ENCODE measurements around the gene TEPSIN. TPM values are rescaled to one million over a fixed set of nuclear protein-coding genes. Genes with fewer than 3 reads are reported as not detected.
"Not testable (repeated sequence)": the region's sequence is repeated elsewhere in the genome, so short reads cannot be mapped to it uniquely, and the experiment has no call there.

TEPSIN gene
- total RNA-seq, 2 donors from 2014 or later = 47.9 to 61.7 TPM

DNA sequence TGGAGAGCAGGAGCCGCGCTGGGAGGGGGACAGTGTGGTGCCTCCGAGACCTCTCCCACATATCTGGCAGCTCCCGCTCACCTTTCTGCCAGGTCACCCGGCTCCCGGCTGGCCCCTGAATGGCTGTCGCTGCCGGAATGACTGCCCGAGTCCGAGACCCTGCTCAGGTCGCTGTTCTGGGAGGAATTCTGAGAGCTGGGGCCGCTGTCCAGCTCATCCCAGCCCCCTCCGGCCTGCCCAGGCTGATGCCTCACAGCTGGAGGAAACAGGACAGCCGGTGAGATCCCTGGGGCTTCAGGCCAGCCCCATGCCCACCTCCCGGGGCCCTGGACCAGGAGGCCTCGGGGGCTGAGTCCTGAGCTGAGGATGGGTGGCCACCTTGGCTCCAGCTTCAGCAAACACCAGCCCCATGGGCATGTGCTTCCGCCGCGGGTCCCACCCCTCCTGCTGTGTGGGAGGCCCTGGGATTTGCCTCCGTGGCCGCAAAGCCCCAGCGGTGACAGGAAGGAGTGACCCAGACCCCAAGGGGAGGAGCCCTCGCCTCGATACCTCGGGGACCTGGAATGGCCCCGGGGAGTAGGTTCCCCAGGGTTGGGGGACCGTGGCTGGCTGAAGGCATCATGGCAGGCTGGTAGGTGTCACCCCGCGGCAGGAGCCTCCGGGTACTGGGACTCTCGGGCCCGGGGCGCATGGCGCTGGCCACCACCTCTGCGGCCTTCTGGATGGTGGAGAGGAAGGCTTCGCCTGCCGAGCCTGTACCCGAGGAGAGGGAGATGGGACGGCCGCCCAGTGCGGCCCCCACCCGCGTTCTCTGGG lies 6.9 kb downstream of the TEPSIN start:
- H3K4me3 Mint-ChIP-seq = no peak overlapping the region
- peaks cover 12% of the 10 kb centered on the region for H3K36me3 Mint-ChIP-seq
- ATAC-seq = no peak
- DNase-seq (ENCODE audit: low spot score) = no peak
- peaks cover 16 to 22% of the 10 kb centered on the region in 2 donors for H3K4me1 Mint-ChIP-seq (ENCODE audit: low read depth in 2 of 2)
- no peaks in the 10 kb centered on the region for H3K27me3 Mint-ChIP-seq
- H3K9me3 Mint-ChIP-seq = no peaks in the 10 kb centered on the region
- no peak overlapping the region for H3K27ac Mint-ChIP-seq

DNA sequence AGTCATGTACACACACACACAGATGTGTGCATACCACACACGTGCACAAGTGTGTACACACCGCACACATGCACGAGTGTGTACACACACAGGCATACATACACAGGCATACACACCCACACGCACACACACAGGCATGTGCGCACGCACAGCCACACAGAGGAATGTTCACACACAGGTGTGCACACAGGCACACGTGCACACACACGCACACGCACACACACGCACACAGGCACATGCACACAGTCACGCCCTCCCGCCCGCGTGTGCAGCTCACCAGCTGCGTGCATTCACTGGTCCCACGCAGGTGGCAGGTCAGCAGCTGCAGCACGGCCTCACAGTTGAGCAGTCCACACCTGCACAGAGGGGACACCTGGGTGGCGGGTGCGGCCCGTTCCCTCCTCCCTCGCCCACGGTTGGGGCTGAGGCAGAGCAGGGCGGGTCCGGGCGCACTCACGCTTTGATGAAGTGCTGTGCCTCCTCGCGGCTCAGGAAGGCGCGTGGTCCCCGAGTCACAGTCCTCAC lies 7.7 kb downstream of the TEPSIN start:
- Mint-ChIP-seq H3K9me3 (no peaks in the 10 kb centered on the region), H3K4me1 (ENCODE audit: low read depth in 2 of 2) (peaks cover 16 to 21% of the 10 kb centered on the region in 2 donors)

DNA sequence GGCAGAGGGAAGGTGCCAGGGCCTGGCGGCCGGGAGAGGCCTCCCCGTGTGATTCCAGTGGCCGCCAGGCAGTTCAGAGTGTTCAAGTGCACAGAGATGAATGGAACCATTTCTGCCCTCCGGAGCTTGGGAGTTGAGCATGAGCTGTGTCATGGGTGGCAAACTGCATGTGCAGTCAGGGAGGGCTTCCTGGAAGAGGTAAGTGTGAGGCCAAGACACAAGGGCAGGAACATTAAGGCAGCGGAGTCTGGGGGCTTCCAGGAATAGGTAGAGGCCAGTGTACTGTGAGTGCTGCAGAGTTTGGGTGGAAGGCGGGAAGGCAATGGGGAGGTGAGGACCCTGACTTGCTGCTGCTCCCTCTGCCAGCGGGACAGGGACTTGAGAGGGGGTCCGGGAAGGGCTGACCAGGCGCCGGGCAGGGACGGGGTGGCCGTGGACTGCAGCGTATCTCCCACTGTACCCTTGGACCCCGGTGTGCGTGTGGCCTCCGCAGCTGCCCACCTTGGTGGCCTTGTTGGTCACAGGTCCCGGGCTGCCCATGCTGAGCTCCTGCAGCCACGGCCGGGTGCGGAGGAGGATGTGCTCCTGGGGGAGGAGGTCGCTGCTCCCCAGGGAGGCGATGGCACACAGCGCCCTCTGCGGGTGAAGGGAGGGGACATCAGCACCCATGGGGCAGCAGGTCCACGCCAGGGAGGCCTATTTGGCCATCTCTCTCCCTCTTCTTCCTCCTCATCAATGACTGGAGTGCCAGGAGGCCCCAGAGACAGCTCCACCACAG lies 8.6 kb downstream of the TEPSIN start:
- ATAC-seq (no peak), DNase-seq (ENCODE audit: low spot score) (no peak)
- Mint-ChIP-seq H3K36me3 (peaks cover 12% of the 10 kb centered on the region), H3K4me3 (no peak overlapping the region), H3K27ac (no peak overlapping the region), H3K4me1 (ENCODE audit: low read depth in 2 of 2) (peaks cover 16 to 18% of the 10 kb centered on the region in 2 donors), H3K27me3 (no peaks in the 10 kb centered on the region), H3K9me3 (no peaks in the 10 kb centered on the region)

More for the DNA sequence above, 7.7 kb downstream of the TEPSIN start:
- Mint-ChIP-seq H3K27me3 (no peaks in the 10 kb centered on the region), H3K4me3 (no peak overlapping the region), H3K27ac (no peak overlapping the region), H3K36me3 (peaks cover 12% of the 10 kb centered on the region)
- ATAC-seq (no peak), DNase-seq (ENCODE audit: low spot score) (no peak)

DNA sequence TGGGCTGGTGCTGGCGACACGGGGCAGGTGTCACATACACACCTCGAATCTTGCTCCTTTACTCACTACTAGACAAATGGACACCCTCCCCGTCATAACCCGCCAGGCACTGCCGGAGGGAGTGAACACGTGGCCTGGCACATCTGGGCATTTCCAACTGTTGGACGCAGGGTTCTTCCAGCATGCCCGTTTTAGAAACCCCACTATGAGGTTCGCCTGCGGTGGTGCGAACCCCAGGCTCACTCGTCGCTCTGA lies 9.3 kb downstream of the TEPSIN start:
- H3K4me3 Mint-ChIP-seq = no peak overlapping the region
- H3K27ac Mint-ChIP-seq = no peak overlapping the region
- peaks cover 12% of the 10 kb centered on the region for H3K36me3 Mint-ChIP-seq
- no peaks in the 10 kb centered on the region for H3K27me3 Mint-ChIP-seq
- H3K4me1 Mint-ChIP-seq (ENCODE audit: low read depth in 2 of 2) = peaks cover 10 to 12% of the 10 kb centered on the region in 2 donors
- ATAC-seq = no peak
- no peaks in the 10 kb centered on the region for H3K9me3 Mint-ChIP-seq
- no peak for DNase-seq (ENCODE audit: low spot score)

DNA sequence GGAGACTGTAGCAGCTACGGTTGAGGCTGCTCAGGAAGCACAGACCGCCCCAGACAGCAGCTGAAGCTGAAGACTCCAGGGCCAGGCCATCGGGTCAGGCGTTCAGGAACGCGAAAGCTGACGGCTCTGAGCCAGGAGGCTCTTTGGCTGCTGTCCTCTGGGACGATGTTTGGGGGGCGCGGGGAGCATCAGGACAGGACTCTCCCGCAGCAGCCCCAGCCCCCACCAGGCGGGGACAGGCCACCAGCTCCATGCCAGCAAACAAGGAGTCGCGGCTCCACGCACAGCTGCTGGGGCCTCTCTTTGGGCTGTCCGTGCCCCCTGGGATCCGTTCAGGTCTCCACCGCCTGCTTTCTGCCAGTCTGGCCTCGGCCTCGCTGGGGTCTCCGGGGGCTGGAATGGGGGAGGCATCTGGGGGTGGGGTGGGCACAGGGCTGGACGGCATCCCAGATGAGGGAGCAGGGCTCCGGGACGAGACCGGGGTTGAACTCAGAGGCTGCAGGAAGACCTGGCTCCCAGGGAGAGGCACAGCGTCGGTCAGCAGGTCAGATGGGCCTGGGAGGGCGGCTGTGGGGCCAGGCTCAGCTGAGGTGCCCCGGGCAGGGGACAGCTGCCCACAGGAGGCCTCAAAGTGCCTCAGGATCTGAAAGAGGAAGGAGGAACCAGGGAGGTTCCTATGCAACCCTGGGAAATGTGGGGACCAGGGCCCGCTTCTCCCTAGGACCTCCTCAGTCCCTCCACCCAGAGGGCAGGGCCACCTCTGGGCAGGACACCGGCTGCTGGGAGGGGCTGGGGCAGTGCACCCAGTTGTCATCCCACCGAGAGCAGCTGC lies 9.8 kb downstream of the TEPSIN start:
- ATAC-seq = no peak
- no peak for DNase-seq (ENCODE audit: low spot score)
- Mint-ChIP-seq H3K27ac (no peak overlapping the region), H3K36me3 (peaks cover 12% of the 10 kb centered on the region), H3K4me1 (ENCODE audit: low read depth in 2 of 2) (peaks cover 9 to 12% of the 10 kb centered on the region in 2 donors), H3K9me3 (no peaks in the 10 kb centered on the region), H3K4me3 (no peak overlapping the region), H3K27me3 (no peaks in the 10 kb centered on the region)

DNA sequence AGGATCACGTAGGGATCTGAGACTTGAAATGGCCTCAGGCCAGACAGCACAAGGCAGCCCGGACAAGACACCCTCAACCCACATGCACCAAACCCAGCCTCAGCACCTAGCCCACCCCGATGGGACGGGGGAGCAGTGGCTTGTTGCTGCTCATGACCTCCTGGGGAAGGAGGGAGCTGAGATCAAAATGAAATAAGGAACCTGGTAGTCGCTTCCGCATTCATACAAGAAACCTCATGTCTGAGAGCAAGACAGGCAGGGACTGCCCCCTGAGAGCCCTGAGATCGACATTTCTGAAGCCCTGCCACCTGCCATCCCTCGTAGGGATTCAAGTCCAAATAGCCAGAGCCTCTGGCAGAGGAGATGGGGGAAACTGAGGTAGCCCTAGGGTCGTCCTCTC lies 10.4 kb downstream of the TEPSIN start:
- no peaks in the 10 kb centered on the region for H3K27me3 Mint-ChIP-seq
- no peak for DNase-seq (ENCODE audit: low spot score)
- peaks cover 15 to 17% of the 10 kb centered on the region in 2 donors for H3K4me1 Mint-ChIP-seq (ENCODE audit: low read depth in 2 of 2)
- no peaks in the 10 kb centered on the region for H3K9me3 Mint-ChIP-seq
- no peak overlapping the region for H3K4me3 Mint-ChIP-seq
- no peak for ATAC-seq
- H3K27ac Mint-ChIP-seq = peak overlapping the region in 1 of 2 donors; percentile 15
- peaks cover 12% of the 10 kb centered on the region for H3K36me3 Mint-ChIP-seq

DNA sequence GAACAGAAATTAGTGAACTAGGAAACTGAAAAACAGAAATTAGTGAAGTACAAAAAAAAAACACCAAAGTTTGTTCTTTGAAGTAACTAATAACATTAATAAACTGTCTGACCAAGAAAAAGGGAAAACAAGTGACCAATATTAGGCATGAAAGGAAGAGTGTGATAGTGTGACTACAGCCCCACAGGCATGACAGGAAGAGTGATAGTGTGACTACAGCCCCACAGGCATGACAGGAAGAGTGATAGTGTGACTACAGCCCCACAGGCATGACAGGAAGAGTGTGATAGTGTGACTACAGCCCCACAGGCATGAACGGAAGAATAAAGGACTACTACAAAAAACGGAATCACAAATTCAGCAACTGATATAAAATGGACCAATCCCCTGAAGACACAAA lies 11.2 kb downstream of the TEPSIN start:
- H3K4me3 Mint-ChIP-seq; DNase-seq (ENCODE audit: low spot score); ATAC-seq; H3K27me3 Mint-ChIP-seq; H3K9me3 Mint-ChIP-seq: not testable (repeated sequence)
- Mint-ChIP-seq H3K4me1 (ENCODE audit: low read depth in 2 of 2) (peaks cover 16 to 18% of the 10 kb centered on the region in 2 donors), H3K36me3 (peaks cover 12% of the 10 kb centered on the region), H3K27ac (peak overlapping the region in 1 of 2 donors; percentile 15)

DNA sequence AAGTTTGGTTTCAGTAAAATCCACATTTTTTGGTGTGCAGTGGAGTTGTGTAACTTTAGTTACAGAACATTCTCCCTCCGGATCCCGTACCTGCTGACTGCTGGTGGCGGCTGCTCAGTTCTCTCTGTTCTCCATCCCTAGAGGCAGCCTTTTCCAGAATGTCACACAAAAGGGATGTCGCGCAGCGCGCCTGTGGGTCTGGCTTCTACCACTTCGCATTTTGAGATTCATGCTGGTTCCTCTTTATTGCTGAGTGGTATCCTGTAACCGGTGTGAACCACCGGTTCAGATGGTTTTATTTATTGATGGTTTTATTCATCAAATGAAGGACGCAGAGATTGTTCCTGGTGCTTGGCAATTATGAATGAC lies 15.1 kb downstream of the TEPSIN start:
- DNase-seq (ENCODE audit: low spot score) (no peak), ATAC-seq (no peak)
- peaks cover 16% of the 10 kb centered on the region in 2 donors for H3K4me1 Mint-ChIP-seq (ENCODE audit: low read depth in 2 of 2)
- H3K27me3 Mint-ChIP-seq = no peaks in the 10 kb centered on the region
- no peaks in the 10 kb centered on the region for H3K36me3 Mint-ChIP-seq
- peak overlapping the region; percentile 6 to 56 for H3K27ac Mint-ChIP-seq
- no peaks in the 10 kb centered on the region for H3K9me3 Mint-ChIP-seq
- peak overlapping the region; percentile 89 for H3K4me3 Mint-ChIP-seq

DNA sequence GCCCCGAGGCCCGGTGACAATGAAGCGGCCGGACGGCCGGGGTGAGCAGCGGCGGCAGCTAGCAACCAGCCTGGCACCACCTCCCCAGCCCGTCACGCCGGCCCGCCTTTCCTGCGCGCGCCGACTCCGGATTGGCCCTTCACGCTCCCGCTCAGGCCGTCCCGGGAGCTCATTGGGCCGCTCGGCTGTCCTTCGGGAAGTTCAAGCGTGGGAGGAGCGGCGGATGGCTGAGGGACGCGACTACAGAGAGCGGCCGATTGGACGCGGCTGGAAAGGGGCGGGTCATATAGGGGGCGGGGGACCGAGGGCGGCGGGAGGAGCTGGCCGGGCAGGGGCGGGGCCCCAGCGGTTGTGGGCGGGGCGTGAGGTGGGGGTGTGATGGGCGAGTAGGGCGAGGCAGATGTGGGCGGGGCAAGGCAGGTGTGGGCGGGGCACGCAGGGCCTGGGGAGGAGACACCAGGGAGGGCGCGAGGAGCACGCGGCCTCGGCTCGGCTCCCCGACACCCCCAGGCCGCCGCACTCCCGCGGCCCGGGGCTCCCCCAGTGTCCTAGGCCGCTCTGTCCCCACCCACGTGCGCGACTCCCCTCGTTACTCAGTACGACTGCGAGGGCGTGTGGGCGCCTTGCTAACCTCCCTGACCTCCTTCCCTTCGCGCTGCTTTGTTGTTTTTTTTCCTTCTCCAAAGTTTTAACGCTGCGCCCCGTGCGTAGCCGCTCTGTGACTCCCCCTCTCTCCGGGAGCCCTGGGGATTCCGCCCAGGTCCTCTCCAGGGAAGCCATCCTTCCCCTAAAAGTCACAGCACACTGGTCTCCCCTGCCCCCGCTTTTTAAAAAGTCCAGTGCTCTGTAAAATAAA lies 15.7 kb downstream of the TEPSIN start, which contains the start of gene CEP131:
CEP131 (minus strand) TSS at position 60 of the 856 bp plus-strand sequence. CDS start 2,909 bp downstream, outside the sequence.
- peaks cover 15 to 16% of the 10 kb centered on the region in 2 donors for H3K4me1 Mint-ChIP-seq (ENCODE audit: low read depth in 2 of 2)
- ATAC-seq (peak; percentile 97 to 99), DNase-seq (ENCODE audit: low spot score) (peak; percentile 99)
- H3K27me3 Mint-ChIP-seq = no peaks in the 10 kb centered on the region
- no peaks in the 10 kb centered on the region for H3K9me3 Mint-ChIP-seq
- no peaks in the 10 kb centered on the region for H3K36me3 Mint-ChIP-seq
- peak within 1 kb of the TSS; percentile 6 to 56 for H3K27ac Mint-ChIP-seq
- H3K4me3 Mint-ChIP-seq = peak within 1 kb of the TSS; percentile 89

DNA sequence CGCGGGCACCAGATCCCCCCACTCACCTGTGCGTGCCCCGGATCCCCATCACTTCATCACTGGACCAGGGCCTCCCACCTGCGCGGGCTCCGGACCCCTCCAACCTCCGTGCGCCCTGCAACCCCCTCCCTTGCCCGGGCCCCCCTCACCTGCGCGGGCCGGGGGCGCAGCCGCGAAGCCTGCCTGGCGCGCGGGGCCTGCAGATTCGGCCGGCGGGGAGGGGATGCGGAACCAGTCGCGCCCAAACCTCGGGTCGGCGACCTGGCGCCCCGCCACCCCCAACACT lies 16.3 kb downstream of the TEPSIN start:
- Mint-ChIP-seq H3K9me3 (no peaks in the 10 kb centered on the region), H3K36me3 (no peaks in the 10 kb centered on the region), H3K27me3 (no peaks in the 10 kb centered on the region), H3K27ac (no peak overlapping the region), H3K4me3 (peak overlapping the region; percentile 89), H3K4me1 (ENCODE audit: low read depth in 2 of 2) (peaks cover 10 to 13% of the 10 kb centered on the region in 2 donors)
- ATAC-seq (no peak), DNase-seq (ENCODE audit: low spot score) (no peak)

DNA sequence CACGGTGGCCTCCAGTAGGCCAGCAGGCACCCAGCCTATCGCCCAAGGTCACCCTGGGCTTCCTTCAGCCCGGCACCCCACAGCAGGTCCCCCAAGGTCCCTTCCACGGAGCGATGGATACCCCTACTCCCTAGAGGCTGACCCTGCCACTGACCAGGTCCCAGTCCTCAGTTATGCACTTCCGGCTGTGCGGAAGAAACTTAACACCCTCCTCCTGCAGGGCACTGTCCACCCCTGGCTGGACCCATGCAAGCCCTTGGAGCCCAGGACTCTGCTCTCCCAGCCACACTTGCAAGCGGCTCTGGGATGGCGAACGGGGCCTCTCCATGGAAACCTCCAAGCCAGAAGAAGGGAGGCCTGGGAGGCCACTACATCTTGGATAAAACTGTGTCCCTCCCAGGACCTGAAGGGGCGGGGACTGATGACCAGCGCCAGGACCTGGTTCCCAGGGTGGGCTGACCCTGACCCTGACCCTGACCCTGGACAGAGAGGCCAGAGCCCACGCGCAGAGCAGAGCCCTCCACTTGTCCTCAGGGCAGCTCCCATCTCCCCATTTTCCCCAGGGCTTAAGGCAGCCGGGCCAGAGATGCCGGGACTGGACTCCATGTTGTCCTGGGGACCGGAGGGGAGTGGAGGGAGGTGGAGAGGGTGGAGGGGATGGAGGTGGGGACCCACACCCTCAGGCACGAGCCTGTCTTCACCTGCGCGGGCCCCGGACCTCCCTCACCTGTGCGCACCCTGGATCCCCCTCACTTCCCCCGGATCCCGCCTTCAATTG lies 16.8 kb downstream of the TEPSIN start:
- DNase-seq (ENCODE audit: low spot score) = no peak
- ATAC-seq = no peak
- no peak overlapping the region for H3K27ac Mint-ChIP-seq
- peak overlapping the region; percentile 89 for H3K4me3 Mint-ChIP-seq
- H3K9me3 Mint-ChIP-seq = no peaks in the 10 kb centered on the region
- peaks cover 7 to 12% of the 10 kb centered on the region in 2 donors for H3K4me1 Mint-ChIP-seq (ENCODE audit: low read depth in 2 of 2)
- no peaks in the 10 kb centered on the region for H3K27me3 Mint-ChIP-seq
- no peaks in the 10 kb centered on the region for H3K36me3 Mint-ChIP-seq

DNA sequence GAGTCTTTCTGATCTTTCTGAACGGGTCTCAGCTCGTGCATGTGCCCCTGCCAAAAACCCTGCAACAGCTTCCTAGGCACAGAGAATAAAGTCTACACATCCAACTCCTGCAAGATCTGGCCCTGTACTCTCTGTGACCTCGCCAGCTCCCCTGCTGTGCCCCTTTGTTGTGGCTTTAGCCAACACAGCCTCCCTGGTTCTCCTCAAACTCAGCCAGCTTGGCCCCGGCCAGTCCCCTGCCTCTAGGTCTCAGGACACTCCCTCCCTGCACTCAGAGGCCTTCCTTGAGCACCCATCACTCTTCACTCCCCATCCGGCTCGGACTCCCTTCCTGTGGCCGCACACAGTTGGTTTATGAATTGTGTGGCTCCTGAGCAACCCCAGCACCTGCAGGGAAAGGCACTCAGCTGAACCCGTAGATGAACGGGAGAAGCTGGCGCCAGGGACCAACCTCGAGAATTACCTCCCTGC lies 17.4 kb downstream of the TEPSIN start:
- Mint-ChIP-seq H3K9me3 (no peaks in the 10 kb centered on the region), H3K36me3 (no peaks in the 10 kb centered on the region), H3K4me3 (peak overlapping the region; percentile 30), H3K27ac (no peak overlapping the region), H3K4me1 (ENCODE audit: low read depth in 2 of 2) (peaks cover 7 to 12% of the 10 kb centered on the region in 2 donors), H3K27me3 (no peaks in the 10 kb centered on the region)
- ATAC-seq (no peak), DNase-seq (ENCODE audit: low spot score) (no peak)

Data from natural killer cell treated with Interleukin-12 subunit alpha and Interleukin-12 subunit beta and Interleukin-15 and Interleukin-18, amount 100 ng/mL, for 72 hours (primary cell).